Mucosa of descending colon (tissue), 3 donors: Measurements from ENCODE around the gene CCDC32. TPM values are rescaled to one million over a fixed set of nuclear protein-coding genes. Genes with fewer than 3 reads are reported as not detected.
A peak's percentile ranks its signal among the peaks of the same experiment; 100 is the strongest.

ENCODE experiments used
- ATAC-seq: fragments of 200-7000 bp; cut with Tn5 transposase; one replicate; pipeline ENCODE4 v1.9.1; 2020; ENCODE audit warnings: mild to moderate bottlenecking, moderate library complexity
- DNase-seq, 3 donors: peaks; one replicate each; pipeline ENCODE4 v3.0.0-alpha.2; 2020
- H3K36me3 ChIP-seq: fragments of 200-600 bp; one replicate; pipeline ENCODE4 v1.8.0; 2021; ENCODE audit warnings: low read depth, mild to moderate bottlenecking
- H3K4me1 ChIP-seq: fragments of 200-600 bp; one replicate; pipeline ENCODE4 v1.8.0; 2021; ENCODE audit warnings: low read depth, mild to moderate bottlenecking
- H3K4me3 ChIP-seq: fragments of 200-600 bp; one replicate; pipeline ENCODE4 v1.8.0; 2021; ENCODE audit warnings: mild to moderate bottlenecking
- H3K9me3 ChIP-seq: fragments of 200-600 bp; one replicate; pipeline ENCODE4 v1.8.0; 2021; ENCODE audit warnings: mild to moderate bottlenecking
- intact Hi-C, 2 donors: fragments of 100-400 bp; cut with DNase I in 1 of 2; cut with micrococcal nuclease in 1 of 2; formaldehyde crosslinking; loops; one replicate each; pipeline versions ENCODE4 v1.11.0 to v1.11.1; 2022; cut with DNase I, micrococcal nuclease
- total RNA-seq, 3 donors: library from RNA; stranded (reverse); fragmentation: NEBNext Ultra II Directional in 2 of 3; extraction: Animal tissue kit (Norgen Biotek cat#: 25700) in 2 of 3; gene quantifications; one replicate each; pipeline versions ENCODE4 v1.2.1 to v1.2.4, GENCODE V29; 2021 to 2023
- TF ChIP-seq, protein P1 (sequence below): fragments of 200-600 bp; IDR thresholded peaks from one replicate; pipeline ENCODE4 v1.8.0; 2022; ENCODE audit warnings: antibody characterized with exemption, mild to moderate bottlenecking
- donor health status: DM: no; HTN: no; CAD: no; lungs with moderate emphysema.
- donor health status: DM: no; HTN: no; CAD: no.
- donor health status: DM: no; HTN: yes; CAD: no.

The CCDC32 gene
- total RNA-seq, 3 donors from 2014 or later: 32.6 to 35.0 (median 32.8) TPM

DNA sequence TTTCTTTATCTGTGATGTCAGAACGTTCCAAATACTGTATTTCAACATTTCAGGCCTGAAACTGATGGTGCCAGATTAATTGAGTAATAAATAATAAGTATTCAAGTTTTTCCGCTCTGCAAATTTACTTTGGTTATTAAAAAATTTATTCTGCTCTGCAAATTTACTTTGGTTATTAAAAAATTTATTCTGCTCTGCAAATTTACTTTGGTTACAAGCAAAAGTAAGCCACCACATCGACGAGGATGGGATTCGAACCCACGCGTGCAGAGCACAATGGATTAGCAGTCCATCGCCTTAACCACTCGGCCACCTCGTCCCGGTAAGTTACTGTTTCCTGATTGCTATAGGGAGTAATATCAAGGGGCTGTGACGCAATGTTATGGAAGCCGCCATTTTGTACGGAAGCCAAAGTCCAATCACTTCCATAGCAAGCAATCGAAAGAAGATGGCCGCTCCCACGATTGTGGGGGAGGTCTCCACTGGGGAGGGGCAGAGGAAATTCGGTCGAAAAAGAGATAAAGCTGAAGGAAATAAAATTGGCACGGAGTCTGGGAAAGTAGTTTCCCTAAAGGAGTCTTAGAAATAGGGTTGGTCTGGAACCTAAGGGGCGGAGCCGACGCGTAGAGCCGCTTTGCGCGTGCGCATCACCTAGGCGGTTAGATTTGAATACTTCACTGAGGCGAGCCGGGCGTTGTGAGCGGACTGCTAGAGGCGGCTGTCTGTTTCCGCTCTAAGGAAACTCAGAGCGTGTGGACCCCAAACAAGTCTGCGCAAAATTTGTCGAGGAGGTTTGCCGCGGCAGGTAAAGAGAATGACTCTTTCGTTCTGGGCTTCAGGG lies 29.0 kb upstream of the CCDC32 start, which contains the start of gene KNL1:
KNL1 (plus strand) TSS at position 662 of the 841 bp plus-strand sequence. CDS start 8,683 bp downstream, outside the sequence.
- ATAC-seq: peak; percentile 94
- peak within 1 kb of the TSS; percentile 36 for H3K4me3 ChIP-seq
- TF ChIP-seq, protein P1, sequence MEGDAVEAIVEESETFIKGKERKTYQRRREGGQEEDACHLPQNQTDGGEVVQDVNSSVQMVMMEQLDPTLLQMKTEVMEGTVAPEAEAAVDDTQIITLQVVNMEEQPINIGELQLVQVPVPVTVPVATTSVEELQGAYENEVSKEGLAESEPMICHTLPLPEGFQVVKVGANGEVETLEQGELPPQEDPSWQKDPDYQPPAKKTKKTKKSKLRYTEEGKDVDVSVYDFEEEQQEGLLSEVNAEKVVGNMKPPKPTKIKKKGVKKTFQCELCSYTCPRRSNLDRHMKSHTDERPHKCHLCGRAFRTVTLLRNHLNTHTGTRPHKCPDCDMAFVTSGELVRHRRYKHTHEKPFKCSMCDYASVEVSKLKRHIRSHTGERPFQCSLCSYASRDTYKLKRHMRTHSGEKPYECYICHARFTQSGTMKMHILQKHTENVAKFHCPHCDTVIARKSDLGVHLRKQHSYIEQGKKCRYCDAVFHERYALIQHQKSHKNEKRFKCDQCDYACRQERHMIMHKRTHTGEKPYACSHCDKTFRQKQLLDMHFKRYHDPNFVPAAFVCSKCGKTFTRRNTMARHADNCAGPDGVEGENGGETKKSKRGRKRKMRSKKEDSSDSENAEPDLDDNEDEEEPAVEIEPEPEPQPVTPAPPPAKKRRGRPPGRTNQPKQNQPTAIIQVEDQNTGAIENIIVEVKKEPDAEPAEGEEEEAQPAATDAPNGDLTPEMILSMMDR: no peak
- no peaks in the 10 kb centered on the region for H3K9me3 ChIP-seq
- DNase-seq: peak; percentile 91 to 97 (median 92)
- intact Hi-C loops: no loop called here
- no peaks in the 10 kb centered on the region for H3K36me3 ChIP-seq
- H3K4me1 ChIP-seq: no peaks in the 10 kb centered on the region

DNA sequence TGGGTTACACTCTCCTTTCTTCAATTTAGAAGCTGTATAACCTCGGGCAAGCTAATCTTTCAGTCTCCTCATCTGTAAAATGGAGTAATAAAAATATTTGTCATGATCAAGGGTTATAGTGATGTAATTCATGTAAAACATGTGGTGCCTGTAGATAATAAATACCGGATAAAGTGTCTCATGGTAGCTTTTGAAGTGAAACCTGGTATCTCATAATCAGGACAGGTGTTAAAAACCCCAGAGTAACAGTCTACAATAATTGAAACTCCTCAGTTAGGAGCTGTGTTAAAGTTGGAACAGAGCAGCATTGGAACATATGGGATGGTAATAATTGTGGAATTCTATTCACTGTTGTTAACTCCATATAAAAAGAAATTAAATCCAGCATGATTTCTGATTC lies 28.3 kb upstream of the CCDC32 start:
- H3K36me3 ChIP-seq: no peaks in the 10 kb centered on the region
- no peak overlapping the region for H3K4me3 ChIP-seq
- ATAC-seq (no peak), DNase-seq (no peak)
- no peaks in the 10 kb centered on the region for H3K4me1 ChIP-seq
- intact Hi-C loops: no loop called here
- H3K9me3 ChIP-seq: no peaks in the 10 kb centered on the region
- TF ChIP-seq, protein P1: no peak

DNA sequence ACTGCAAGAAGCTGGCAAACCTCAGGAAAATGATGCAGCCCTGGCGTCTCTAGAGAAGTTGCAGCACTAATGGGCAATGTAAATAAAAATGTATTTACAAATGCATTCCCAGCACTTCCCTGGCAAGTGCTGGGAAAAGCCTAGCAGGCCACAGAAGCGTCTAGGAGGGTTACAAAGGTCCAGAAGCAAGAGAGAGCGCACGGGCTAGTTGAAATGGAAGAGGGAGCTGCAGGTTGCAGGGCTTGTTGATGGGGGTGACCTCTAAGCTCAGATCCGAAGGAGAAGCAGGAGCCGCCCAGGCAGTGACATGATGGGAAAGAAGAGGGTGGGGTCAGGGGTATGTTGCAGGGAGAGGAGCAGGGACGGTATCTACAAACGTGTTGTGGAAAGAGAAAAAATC lies 26.5 kb upstream of the CCDC32 start:
- Histone ChIP-seq H3K36me3 (no peaks in the 10 kb centered on the region), H3K4me1 (no peaks in the 10 kb centered on the region), H3K9me3 (no peaks in the 10 kb centered on the region), H3K4me3 (no peak overlapping the region)
- TF ChIP-seq, protein P1: no peak
- no peak for ATAC-seq
- intact Hi-C loops: no loop called here
- peak in 1 of 3 donors; percentile 30 for DNase-seq

DNA sequence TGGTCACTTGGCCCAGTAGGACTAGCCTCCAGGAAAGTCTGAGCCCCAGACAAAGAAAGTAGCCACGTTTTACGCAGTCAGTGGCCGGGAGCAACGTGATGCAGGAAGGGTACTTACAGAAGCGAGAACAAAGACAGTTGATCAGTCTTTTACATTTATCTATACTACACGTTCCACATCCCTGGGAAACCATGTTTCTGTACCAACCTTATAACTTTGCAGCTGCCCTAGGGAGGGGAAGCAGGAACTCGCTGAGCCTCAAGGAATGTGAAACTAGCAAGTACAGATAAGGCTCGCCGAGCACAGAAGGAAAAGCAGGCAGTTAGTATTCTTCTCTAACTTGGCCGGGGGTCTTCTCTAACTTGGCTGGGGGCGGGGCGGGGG lies 25.8 kb upstream of the CCDC32 start:
- TF ChIP-seq, protein P1: no peak
- H3K36me3 ChIP-seq: no peaks in the 10 kb centered on the region
- no peak for ATAC-seq
- H3K9me3 ChIP-seq: no peaks in the 10 kb centered on the region
- H3K4me1 ChIP-seq: no peaks in the 10 kb centered on the region
- DNase-seq: no peak
- no peak overlapping the region for H3K4me3 ChIP-seq
- intact Hi-C loops: no loop called here

DNA sequence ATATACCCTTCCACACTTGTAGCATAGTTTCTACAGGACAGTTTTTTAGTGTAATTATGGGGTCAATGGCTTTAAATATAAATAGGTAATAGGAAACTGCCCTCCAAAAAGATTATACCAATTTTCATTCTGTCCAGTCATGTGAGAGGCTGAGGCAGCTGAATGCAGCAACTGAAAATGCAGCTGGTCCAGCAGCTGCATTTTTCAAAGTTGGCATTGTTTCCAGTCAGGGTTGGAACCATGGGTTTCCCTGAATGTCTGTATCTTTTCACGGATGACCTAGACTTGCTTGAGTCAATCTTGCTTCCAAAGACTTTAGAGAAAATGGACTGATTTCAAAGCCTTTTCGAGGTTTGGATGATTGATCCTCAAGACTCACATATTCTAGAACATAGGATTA lies 19.3 kb upstream of the CCDC32 start:
- H3K4me3 ChIP-seq: no peak overlapping the region
- no peaks in the 10 kb centered on the region for H3K4me1 ChIP-seq
- ATAC-seq (no peak), DNase-seq (no peak)
- H3K9me3 ChIP-seq: no peaks in the 10 kb centered on the region
- intact Hi-C loops: no loop called here
- TF ChIP-seq, protein P1: no peak
- H3K36me3 ChIP-seq: no peaks in the 10 kb centered on the region
